GM23338 (cell line): ENCODE measurements around the gene RFK. TPM values are rescaled to one million over a fixed set of nuclear protein-coding genes. Genes with fewer than 3 reads are reported as not detected.

Experiments used
- ATAC-seq: fragments of 200-7000 bp; cut with Tn5 transposase; 3 replicates; pipeline ENCODE4 v1.9.1; 2020
- DNase-seq: peaks from one replicate; pipeline ENCODE4 v3.0.0-alpha.2; 2015; ENCODE audit warnings: low spot score
- H2AFZ ChIP-seq: fragments of 200-600 bp; sonication (generic); 2 replicates; pipeline ENCODE4 v1.8.0; 2016; ENCODE audit warnings: antibody characterized with exemption, mild to moderate bottlenecking, moderate library complexity
- H3F3A ChIP-seq: fragments of 200-600 bp; sonication (generic); replicated peaks from 2 replicates; pipeline ENCODE4 v1.8.0; 2017; ENCODE audit warnings: antibody characterized with exemption, mixed run types, low read depth
- H3K27ac ChIP-seq: fragments of 200-600 bp; sonication (generic); 2 replicates; pipeline ENCODE4 v1.6.1; 2016; ENCODE audit warnings: low read depth
- H3K27me3 ChIP-seq: fragments of 200-600 bp; sonication (generic); 2 replicates; pipeline ENCODE4 v1.8.0; 2016; ENCODE audit warnings: mild to moderate bottlenecking, mixed run types, moderate library complexity; ENCODE audit not compliant: insufficient read depth
- H3K36me3 ChIP-seq: fragments of 200-600 bp; sonication (generic); 2 replicates; pipeline ENCODE4 v1.8.0; 2016; ENCODE audit warnings: mild to moderate bottlenecking; ENCODE audit not compliant: insufficient read depth
- H3K4me1 ChIP-seq: fragments of 200-600 bp; sonication (generic); 2 replicates; pipeline ENCODE4 v1.8.0; 2016; ENCODE audit warnings: mild to moderate bottlenecking, moderate library complexity; ENCODE audit not compliant: insufficient read depth
- H3K4me2 ChIP-seq: fragments of 200-600 bp; sonication (generic); 2 replicates; pipeline ENCODE4 v1.7.1; 2017; ENCODE audit warnings: mixed run types
- H3K4me3 ChIP-seq: fragments of 200-600 bp; sonication (generic); 2 replicates; pipeline ENCODE4 v1.6.1; 2016; ENCODE audit warnings: mixed run types
- H3K79me2 ChIP-seq: fragments of 200-600 bp; sonication (generic); replicated peaks from 2 replicates; pipeline ENCODE4 v1.8.0; 2017; ENCODE audit warnings: mild to moderate bottlenecking; ENCODE audit not compliant: insufficient read depth
- H3K9me2 ChIP-seq: fragments of 200-600 bp; sonication (generic); 2 replicates; pipeline ENCODE4 v1.8.0; 2017; ENCODE audit not compliant: insufficient read depth
- H4K20me1 ChIP-seq: fragments of 200-600 bp; sonication (generic); replicated peaks from 2 replicates; pipeline ENCODE4 v1.8.0; 2017; ENCODE audit warnings: mild to moderate bottlenecking; ENCODE audit not compliant: insufficient read depth
- H3K27ac Mint-ChIP-seq: 2 replicates; pipeline ENCODE4 v1.8.0; 2020; ENCODE audit warnings: inconsistent platforms, mild to moderate bottlenecking, moderate library complexity, mixed read lengths
- H3K27me3 Mint-ChIP-seq: 3 replicates; pipeline ENCODE4 v1.8.0; 2022; ENCODE audit warnings: low read depth, mild to moderate bottlenecking, moderate library complexity, mixed read lengths, inconsistent platforms; ENCODE audit not compliant: insufficient read depth, poor library complexity
- H3K36me3 Mint-ChIP-seq: 3 replicates; pipeline ENCODE4 v1.8.0; 2021; ENCODE audit warnings: low read depth, mild to moderate bottlenecking, inconsistent platforms, moderate library complexity, mixed read lengths
- H3K4me1 Mint-ChIP-seq: 3 replicates; pipeline ENCODE4 v1.8.0; 2020; ENCODE audit warnings: mild to moderate bottlenecking, inconsistent platforms, mixed read lengths
- H3K4me3 Mint-ChIP-seq: 3 replicates; pipeline ENCODE4 v1.8.0; 2021; ENCODE audit warnings: moderate library complexity, mild to moderate bottlenecking, inconsistent platforms, mixed read lengths
- H3K9me3 Mint-ChIP-seq: 3 replicates; pipeline ENCODE4 v1.8.0; 2020; ENCODE audit warnings: moderate library complexity, mild to moderate bottlenecking, inconsistent platforms, mixed read lengths
- CREB1 ChIP-seq: fragments of 250-450 bp; sonication (Bioruptor Pico); IDR thresholded peaks from 2 replicates; pipeline ENCODE4 v1.5.0; 2020; ENCODE audit warnings: low read depth, mild to moderate bottlenecking, moderate library complexity
- CTCF ChIP-seq, 2 experiments: fragments of 200-600 bp in 1 of 2; sonication (generic) in 1 of 2; conservative IDR thresholded peaks; 2 replicates each; pipeline versions ENCODE4 v1.5.1 to v1.6.1; 2016 to 2017; ENCODE audit warnings: antibody characterized with exemption in 2 of 2, low read depth in 2 of 2, mild to moderate bottlenecking in 2 of 2, moderate library complexity in 1 of 2
- ETS1 ChIP-seq: IDR thresholded peaks from 2 replicates; pipeline ENCODE4 v1.6.1; 2016; ENCODE audit warnings: antibody characterized with exemption
- EZH2 ChIP-seq: fragments of 200-600 bp; sonication (generic); IDR thresholded peaks from one replicate; pipeline ENCODE4 v1.8.0; 2017; ENCODE audit warnings: antibody characterized with exemption, mild to moderate bottlenecking, low read depth; ENCODE audit not compliant: unreplicated experiment
- EZH2phosphoT487 ChIP-seq: fragments of 200-600 bp; sonication (generic); IDR thresholded peaks from one replicate; pipeline ENCODE4 v1.8.1; 2018; ENCODE audit warnings: antibody characterized with exemption; ENCODE audit not compliant: unreplicated experiment
- JUNB ChIP-seq: IDR thresholded peaks from one replicate; pipeline ENCODE4 v1.6.1; 2016; ENCODE audit warnings: antibody characterized with exemption; ENCODE audit not compliant: unreplicated experiment
- NANOG ChIP-seq: IDR thresholded peaks from 2 replicates; pipeline ENCODE4 v1.6.1; 2016; ENCODE audit warnings: antibody characterized with exemption, borderline replicate concordance
- POLR2AphosphoS5 ChIP-seq: IDR thresholded peaks from 2 replicates; pipeline ENCODE4 v1.6.1; 2016; ENCODE audit warnings: antibody characterized with exemption, low read depth
- REST ChIP-seq: IDR thresholded peaks from one replicate; pipeline ENCODE4 v1.6.1; 2018; ENCODE audit warnings: antibody characterized with exemption; ENCODE audit not compliant: unreplicated experiment
- STAT1 ChIP-seq: IDR thresholded peaks from one replicate; pipeline ENCODE4 v1.6.1; 2016; ENCODE audit warnings: antibody characterized with exemption; ENCODE audit not compliant: unreplicated experiment
- ZNF114 ChIP-seq: fragments of 250-450 bp; sonication (Bioruptor Pico); IDR thresholded peaks from 2 replicates; pipeline ENCODE4 v1.5.0; 2020; ENCODE audit warnings: mild to moderate bottlenecking, moderate library complexity
- ZNF331 ChIP-seq: fragments of 250-450 bp; sonication (Bioruptor Pico); IDR thresholded peaks from 2 replicates; pipeline ENCODE4 v1.5.0; 2020; ENCODE audit warnings: low read depth, mild to moderate bottlenecking, moderate library complexity
- ZNF462 ChIP-seq: fragments of 250-450 bp; sonication (Bioruptor Pico); IDR thresholded peaks from 2 replicates; pipeline ENCODE4 v1.5.0; 2020; ENCODE audit warnings: mild to moderate bottlenecking, moderate library complexity
- polyA plus RNA-seq: library from polyadenylated mRNA; unstranded; fragments of >200 nt; fragmentation: Nextera tagmentation; extraction: Ambion mirVana; gene quantifications from 2 replicates; pipeline ENCODE4 v1.2.1, GENCODE V29; 2016
- total RNA-seq: library from RNA; depleted of rRNA; stranded (reverse); fragments of >200 nt; shearing (Covaris generic); gene quantifications from 2 replicates; pipeline ENCODE4 v1.2.3, GENCODE V29; 2014

Gene RFK
- total and polyA plus RNA-seq, 2 experiments from 2014 or later = 15.2 to 15.4 TPM

GRCh38 chr9:76366275-76366674, 28.0 kb downstream of the RFK start:
- H3K36me3 Mint-ChIP-seq = 0 out of 3 replicates have a peak, but pooled peaks cover 3% of the 10 kb centered on the region

More at GRCh38 chr9:76366275-76366674, 28.0 kb downstream of the RFK start:
- H3K27ac Mint-ChIP-seq = no peak overlapping the region
- no peak overlapping the region for H3K4me3 Mint-ChIP-seq
- H3K4me1 ChIP-seq = peaks cover 5% of the 10 kb centered on the region; the same call in 1 of the 2 replicates
- no peaks in the 10 kb centered on the region for H4K20me1 ChIP-seq
- H3K27ac ChIP-seq = no peak overlapping the region
- no peaks in the 10 kb centered on the region for H3K79me2 ChIP-seq
- H3K27me3 ChIP-seq = no peaks in the 10 kb centered on the region
- H3K36me3 ChIP-seq = no peaks in the 10 kb centered on the region
- H3K4me1 Mint-ChIP-seq = peaks cover 9% of the 10 kb centered on the region
- DNase-seq = no peak
- no peak overlapping the region for H3K4me2 ChIP-seq
- ATAC-seq = no peak
- H3F3A ChIP-seq = no peaks in the 10 kb centered on the region
- H2AFZ ChIP-seq = no peak overlapping the region
- H3K4me3 ChIP-seq = no peak overlapping the region
- H3K9me2 ChIP-seq = no peaks in the 10 kb centered on the region
- H3K9me3 Mint-ChIP-seq = no peaks in the 10 kb centered on the region
- TF ChIP-seq NANOG (no peak), CREB1 (CRISPR knock-in tag) (no peak), POLR2AphosphoS5 (no peak), EZH2phosphoT487 (no peak), ETS1 (no peak), ZNF331 (no peak), ZNF462 (CRISPR knock-in tag) (no peak), REST (no peak), EZH2 (no peak), STAT1 (no peak), JUNB (no peak), CTCF (conservative IDR thresholded peaks at IDR 0.05; ENCODE audit: low read depth in 2 of 2) (no peak), ZNF114 (no peak)
- H3K27me3 Mint-ChIP-seq = peaks cover 1% of the 10 kb centered on the region
